ENCODE results near the gene MXD3.
"Not testable (repeated sequence)": the region's sequence is repeated elsewhere in the genome, so short reads cannot be mapped to it uniquely, and the experiment has no call there.

MXD3 gene

DNA sequence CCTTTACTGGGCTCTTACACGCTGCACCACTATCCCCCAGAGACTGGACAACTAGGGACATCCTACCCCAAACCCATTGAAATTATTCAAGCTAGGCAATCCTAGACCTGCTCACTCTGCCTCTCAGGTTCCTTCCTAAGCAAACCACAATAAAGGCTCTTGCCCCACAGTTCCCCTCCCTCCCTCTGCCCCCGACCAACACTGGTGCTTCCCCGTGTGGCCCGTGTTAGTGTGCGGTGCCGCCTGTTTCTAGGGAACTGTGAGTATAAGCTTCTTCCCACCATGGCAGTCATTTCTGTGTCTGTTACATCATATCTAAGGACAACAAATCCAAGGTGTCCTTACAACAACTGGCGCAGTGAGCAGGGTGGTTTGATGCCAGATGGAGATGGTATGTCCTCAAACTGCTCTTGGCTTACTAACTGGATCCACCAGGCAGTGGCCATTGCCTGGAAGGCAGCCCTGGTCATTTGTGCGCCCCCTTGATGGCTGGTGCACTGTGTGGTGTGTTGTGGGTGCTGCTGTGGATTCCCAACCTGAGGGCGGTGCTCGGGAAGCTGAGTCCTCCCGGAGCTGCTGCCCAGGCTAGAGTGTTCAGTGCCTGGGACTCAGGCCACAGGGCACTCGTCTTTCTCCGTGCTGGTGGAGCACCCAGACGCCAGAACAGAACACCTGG, 8.4 kb upstream of the MXD3 start:
- DNase-seq, result no peak

DNA sequence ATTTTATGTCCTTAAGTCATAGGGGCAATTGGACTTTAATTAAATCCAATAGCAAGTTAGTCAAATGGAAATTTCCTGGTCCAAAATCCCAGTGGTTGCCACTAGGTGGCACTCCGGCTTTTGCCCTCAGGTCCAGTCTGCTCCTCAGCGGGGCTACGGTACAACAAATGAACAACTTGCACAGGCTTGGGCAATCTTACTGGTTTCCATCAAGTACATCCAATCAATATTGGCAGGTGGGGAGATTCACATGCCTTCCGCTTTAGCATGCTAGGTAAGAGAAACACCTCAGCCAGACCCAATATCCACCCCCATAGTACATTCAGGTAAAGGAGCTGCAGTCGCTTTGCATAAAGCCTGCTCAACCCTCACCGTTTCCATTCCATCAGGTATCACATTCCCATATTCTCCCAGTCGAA, 6.3 kb upstream of the MXD3 start:
- DNase-seq, result peak; percentile 21 to 26

DNA sequence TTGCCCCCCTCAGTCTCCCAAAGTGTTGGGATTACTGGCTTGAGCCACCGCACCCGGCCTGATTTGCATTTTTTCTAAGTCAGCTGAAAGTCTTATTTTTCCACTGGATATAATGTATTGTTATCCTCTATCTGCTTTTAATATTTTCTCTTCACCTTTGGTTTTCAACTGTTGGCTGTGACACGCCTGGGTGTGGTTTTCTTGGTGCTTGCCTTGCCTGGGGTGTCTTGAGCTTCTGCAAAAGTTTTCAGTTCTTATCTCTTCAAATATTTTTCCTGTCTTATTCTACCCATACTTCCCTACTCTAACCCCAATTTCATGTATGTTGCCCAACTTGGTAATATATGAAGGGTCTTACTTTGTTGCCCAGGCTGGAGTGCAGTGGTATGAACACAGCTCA, 4.3 kb upstream of the MXD3 start:
- DNase-seq, result no peak

DNA sequence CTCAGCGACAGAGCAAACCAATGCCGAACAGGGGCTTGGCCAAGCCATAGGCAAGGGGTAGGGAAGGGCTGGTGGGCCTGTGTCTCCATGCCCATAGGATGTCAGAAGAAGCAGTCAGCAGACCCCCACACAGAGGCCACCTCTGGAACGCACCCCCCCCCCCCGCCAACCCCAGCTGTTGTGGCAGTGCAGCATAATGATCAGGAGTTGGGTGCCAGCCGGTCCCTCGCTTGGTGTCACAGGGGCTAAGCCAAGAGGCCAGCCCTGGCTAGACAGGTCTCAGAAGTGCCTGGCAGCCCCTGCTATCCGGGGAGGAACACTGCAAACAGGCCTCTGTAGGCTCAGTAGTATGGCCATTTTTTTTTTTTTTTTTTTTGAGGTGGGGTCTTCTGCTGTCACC, 3.7 kb upstream of the MXD3 start:
- no peak for DNase-seq

DNA sequence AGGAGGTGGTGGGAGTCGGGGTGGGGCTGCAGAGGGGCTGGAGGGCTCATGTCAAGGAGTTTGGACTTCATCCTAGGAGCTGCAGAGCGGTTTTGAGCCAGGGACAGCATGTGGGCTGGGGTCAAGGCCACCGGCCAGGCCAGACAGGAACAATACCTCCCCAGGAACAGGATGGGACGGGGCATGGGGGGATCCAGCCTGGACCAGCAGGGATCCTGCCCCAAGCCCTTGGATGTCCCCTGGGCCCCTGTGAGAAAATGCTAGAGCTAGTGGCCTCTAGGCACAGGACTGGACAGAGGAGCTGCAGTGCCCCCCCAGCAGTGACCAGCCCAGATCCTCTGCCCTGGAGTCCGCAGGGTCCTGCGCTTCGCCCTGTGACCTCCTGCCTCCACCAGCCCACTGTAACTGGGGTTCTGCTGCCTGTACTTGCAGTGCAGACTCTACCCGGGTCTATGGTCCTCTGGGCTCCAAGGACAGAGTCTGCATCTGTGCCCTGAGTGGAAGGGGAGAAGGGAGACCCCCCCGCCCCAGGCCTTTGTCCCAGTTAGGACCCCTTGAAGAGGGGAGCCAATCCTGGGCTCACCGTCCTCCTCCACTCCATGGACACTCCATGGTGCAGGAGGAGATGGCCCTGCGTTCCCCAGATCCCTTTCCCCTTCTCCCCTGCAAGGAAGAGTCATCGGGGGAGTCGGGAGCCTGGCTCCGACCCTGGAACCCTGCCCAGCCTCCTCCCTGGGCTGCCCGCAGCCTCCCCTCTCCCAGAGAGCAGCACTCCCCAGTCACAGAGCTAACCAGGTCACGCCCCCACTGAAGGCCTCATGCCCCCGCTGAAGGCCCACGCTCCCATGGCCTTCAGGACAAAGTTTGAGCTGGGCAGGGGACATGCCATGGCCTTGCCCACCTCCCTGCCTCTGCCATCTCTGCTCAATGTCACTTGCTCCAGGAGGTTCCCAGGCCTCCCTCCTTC, 3.0 kb upstream of the MXD3 start:
- DNase-seq, result no peak

DNA sequence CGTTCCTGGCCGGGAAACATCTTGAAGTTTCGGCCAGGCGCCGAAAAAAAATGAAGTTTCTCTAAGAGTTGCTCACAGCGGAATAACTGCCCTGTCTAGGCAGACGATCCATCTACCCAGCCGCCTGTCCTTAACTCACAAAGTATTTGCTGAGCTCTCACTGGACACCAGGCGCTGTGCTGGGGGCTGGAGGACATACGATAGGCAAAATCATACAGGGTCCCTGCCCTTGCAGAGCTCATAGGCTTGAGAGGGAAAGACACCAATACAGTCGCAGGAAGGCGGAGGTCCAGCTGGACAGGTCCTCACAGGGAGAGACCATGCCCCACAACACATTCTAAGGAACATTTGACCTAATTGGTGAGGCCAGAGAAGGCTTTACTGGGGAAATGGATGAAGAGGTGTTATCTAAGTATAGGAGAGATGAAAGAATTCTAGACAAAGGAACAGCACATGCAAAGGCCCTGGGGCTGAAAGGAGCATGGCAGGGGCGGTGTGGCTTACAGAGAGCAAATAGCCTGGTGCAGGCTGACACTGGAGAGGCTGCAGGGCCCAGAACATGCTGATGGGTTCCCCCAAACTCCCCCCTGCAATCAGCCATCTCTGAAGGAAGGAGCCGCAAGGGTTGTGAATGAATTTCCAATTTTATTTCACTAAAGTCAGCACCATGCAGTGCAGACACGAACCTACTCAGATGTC, 2.0 kb upstream of the MXD3 start:
- no peak for DNase-seq

DNA sequence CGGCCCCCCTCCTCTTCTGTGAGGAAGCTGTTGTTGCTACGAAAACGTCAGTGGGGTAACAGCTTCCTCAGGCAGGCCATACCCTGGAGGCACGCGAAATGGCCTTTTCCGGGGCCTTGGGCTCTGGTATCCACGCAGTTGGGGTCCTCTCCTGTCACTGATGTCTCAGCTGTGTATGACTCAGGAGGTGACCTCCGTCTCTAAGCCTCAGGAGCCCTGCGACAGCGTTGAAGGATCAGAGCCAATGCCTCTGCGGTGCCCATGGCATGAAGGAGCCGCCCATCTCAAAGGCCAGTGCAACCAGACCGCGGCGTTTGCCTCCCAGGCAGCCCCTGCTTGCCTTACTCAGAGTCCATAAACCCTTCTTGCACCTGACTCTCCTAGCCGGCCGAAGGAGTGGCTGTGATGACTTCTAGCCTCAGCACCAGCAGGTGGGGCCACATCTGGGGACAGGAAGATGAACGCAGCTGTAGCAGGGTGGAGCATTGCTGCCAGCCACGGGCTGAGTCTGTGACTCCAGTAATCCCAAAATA, 1.0 kb upstream of the MXD3 start:
- DNase-seq, result no peak

DNA sequence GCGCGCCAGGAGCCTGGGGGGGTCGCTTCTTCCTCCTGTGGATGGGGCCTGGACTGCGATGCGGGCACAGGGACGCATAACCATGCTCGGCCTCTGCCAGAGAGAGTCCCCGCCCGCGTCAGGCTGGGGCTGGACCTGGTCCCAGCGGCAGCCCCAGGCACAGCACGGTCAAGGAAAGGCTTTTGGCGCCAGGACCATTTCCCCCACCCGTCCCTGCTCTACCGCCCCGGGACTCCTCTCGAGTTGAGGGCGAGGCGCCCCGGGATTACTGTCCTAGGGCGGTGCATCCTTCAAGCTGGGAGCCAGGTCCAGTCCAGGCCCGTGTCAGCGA, 341 bp downstream of the MXD3 start:
- no peak for DNase-seq

DNA sequence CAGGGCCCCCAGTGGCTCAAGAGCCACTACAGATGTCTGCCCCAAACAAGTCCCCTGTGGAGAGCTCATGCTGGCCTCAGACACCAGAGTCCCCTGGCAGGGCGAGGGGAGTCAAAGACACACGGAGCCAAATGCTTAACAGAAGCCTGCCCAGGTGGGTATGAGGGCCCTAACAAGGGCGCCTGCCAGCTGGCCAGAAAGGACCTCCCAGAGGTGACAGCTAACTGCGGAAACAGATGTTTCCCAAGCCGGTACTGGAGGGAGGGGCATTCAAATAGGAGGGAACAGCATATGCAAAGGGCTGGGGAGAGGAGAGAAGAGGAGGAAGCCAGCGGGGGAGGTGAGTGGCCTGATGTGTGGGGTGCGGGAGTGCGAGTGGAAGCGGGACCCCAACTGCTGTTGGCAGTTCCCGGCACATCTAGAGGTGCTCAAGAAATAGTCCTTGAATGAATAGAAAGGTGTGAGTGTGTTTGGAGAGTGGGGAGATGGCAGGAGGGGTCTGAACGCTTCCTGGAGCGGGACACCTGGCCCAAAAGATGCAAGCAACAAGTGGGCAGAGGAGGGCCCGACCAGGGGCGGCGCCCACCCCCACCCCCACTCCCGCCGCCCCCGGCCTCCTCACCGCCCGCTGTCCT, 824 bp downstream of the MXD3 start:
- DNase-seq, result no peak

DNA sequence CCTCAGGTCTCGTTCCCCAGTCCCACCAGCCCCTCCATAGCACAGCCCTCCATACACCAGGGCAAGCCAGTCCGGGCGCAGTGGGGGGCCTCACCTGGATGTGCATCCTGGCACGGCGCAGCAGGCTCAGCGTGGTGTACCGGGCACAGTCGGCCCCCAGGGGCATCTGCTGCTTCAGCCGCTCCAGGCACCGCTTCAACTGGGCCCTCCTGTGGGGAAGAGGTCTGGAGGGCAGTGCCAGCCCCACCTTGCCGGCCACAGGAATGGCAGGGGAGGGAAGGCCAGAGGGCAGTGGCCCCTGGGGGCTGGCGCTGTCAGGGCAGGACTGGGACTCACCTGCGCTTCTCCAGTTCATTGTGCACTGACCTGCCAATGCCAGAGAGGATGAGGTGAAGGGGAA, 1.4 kb downstream of the MXD3 start:
- DNase-seq, result no peak

DNA sequence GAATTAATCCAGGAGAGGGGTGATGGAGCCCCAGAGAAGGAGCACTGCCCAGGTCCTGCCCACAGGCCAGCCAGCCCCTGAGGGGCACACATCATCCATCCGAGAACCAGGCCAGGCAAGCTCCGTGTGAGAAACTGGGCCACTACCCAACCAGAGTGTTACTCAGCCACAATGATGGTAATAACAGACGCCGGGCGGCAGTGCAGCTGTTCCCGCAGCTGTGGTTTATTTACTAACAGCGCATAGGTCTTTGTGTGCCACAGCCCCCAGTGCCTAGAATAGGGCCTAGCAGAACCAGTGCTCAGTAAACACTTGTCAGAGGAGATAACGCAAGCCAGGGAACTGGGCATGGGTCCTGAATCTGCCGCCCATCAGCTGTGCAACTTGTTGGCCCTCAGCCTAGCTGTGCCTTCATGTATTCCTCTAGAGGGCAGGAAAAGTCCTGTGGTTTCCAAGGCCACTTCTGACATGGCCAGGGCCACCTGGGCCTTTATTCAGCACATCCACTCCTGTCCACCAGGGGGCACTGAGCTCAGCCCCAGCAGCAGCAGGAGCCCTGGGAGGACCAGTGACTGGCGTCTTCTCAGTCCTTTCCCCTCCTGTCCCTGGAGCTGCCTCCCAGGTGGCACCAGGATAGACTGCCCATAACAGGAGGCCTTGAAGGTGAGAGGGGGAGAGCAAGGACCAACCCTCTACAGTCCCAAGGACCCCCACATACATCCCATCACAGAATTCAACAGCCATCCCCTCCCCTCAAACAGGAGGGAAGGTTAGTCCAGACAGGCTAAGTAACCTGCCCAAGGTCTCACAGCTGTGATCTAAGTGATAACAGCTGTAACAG, 2.1 kb downstream of the MXD3 start:
- no peak for DNase-seq

DNA sequence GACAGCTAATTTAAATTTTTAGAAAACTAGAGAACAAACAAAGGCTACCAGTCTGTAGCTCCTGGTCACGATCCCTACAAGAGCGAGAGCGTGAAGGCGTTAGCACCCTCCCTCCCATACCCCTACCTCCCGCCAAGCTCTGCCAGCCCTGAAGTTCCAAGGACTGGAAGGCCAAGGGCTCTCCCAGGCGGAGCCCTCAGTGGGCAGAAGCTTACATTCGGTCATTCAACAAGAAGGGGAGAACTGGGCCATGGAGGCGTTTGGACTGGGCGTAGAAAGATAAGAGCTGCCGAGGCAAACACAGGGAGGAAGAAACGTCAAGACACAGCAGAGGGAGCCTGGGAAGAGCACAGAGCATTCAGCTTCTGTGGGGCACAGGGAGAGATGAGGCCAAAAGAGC, 3.0 kb downstream of the MXD3 start:
- DNase-seq, result no peak

DNA sequence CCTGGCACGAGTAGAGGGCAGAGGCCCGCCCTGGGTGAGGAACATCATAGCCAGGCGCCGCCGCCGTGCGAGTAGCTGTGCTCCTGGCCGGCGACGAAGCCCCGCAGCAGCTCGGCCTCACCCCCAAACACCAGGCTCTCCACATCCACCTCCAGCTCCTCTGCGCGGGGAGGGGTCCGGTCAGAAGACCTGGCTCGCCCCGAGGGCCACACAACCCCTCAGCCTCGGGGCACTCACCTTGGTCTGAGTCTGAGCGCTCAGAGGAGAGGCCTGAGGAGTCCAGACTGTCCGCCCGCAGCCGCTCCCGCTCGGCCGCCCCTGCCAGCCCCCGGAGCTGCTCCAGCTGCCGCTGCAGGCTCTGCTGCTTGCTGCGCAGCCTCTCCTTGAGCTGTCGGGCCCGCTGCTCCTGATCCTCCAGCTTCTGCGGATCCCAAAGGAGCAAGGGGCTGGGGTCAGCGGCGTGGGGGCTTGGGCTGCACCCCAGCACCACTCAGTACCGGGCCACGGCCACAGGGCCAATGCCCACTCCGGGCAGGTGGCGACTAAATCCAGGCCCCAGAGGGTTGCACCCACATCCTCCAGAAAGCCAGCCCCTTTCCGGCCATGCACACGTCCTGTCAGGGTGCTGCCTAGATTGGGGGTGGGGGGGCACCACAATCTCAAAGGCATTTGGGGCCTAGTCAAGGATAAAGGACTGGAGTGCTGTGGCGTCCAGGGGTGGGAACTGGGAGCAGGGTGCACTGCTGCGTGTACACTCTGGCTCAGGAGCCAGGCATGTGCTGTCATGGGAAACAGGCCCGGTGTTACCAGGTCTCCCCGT, 3.9 kb downstream of the MXD3 start:
- DNase-seq, result no peak

DNA sequence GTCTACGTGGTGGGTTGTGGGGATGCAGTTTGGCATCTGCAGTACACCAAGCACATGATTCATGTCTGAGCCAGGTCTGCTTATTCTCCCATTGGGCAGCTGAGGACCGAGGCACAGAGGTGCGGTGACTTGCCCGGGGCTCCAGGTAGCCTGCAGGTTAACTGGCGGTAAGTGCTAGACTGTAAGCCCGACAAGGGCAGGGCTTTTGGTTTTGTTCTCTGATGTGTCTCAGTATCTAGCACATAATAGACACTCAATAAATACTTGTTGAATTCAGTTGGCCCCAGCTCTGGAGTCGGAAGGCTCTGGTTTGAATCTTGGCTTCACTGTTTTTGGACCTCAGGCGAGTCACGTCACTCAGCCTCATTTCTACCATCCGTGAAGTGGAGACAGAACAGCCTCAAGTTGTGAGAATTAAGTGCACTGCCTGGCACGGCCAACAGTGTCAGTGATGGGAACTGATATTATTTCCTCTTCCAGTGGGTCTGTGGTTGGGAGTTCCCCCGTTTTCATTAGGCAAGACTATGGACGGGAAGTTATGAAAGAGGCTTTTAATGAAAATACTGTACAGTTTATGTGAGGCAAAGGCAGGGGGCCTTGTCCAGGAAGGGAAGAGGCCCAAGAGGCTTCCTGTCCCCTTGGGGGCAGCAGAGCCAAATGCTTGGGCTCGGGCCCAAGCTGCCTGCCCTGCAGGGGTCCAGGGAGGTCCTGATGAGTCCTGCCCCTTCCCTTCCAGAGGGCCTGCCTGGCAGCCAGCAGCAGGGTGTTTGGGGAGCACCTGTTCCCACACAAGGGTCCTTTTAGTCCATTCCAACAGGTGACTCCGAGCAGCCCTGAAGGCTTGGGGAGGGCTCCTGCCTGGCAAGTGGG, 4.8 kb downstream of the MXD3 start:
- DNase-seq, result no peak

DNA sequence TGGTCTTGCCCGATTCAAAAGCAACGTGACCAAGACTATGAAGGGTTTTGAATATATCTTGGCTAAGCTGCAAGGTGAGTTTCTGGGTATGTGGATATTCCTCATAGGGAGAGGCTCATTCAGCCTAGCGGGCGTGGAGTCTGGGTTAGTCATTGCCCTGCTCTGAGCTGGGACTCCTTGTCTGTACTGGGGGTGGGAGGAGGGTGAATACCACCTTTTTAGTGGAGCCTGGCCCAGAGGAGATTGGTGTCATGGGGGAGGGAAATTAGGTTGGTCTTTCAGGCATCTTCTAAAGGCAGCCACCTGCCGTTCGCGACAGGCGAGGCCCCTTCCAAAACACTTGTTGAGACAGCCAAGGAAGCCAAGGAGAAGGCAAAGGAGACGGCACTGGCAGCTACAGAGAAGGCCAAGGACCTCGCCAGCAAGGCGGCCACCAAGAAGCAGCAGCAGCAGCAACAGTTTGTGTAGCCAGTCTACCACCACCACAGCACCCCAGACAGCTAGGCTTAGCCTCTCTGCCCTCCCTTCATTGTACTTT, 5.5 kb downstream of the MXD3 start:
- DNase-seq, result not testable (repeated sequence)

DNA sequence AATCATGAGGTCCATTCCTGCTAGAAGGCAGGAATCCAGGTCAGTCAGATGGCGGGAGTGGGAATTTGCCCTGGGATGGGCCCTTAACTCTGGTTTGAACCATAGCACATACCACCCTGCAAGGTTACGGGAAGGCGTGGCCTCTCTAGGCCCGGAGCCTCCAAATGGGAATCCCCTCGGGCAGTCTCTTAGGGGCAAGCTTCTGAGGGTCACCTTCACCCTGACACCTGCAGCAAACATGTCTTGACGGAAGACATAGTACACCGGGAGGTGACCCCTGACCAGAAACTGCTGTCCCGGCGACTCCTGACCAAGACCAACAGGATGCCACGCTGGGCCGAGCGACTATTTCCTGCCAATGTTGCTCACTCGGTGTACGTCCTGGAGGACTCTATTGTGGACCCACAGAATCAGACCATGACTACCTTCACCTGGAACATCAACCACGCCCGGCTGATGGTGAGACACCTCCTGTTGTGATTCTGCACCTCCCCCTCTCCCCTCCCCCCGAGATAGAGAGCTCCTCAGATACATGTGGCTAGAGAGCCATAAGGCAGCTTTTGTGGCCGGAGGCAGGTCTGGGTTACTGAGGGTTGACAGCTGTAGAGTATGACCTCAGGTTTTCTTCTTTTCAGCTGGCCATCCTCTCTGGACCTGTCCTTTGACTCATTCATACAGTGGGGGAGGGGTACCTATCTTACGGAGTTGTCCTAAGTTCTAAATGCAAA, 7.1 kb downstream of the MXD3 start:
- no peak for DNase-seq

DNA sequence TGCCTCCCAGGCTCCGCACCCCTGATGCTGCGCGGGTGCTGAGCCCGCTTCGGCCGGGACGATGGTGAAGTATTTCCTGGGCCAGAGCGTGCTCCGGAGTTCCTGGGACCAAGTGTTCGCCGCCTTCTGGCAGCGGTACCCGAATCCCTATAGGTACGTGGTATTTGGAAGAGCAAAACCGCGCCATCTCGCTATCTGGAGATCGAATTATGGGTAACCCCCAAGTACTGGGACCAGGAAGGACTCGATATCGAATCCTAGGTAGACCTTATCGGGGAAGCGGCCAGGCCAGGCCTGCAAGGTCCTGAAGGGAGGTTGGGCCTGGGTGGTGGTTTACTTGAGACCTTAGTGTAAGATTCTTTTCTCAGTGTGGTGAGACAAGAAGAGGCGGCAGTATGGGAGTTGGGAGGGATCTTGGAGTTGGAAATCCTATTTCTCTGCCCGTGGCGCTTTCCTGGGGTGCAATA, 7.7 kb downstream of the MXD3 start:
- DNase-seq, result no peak

DNA sequence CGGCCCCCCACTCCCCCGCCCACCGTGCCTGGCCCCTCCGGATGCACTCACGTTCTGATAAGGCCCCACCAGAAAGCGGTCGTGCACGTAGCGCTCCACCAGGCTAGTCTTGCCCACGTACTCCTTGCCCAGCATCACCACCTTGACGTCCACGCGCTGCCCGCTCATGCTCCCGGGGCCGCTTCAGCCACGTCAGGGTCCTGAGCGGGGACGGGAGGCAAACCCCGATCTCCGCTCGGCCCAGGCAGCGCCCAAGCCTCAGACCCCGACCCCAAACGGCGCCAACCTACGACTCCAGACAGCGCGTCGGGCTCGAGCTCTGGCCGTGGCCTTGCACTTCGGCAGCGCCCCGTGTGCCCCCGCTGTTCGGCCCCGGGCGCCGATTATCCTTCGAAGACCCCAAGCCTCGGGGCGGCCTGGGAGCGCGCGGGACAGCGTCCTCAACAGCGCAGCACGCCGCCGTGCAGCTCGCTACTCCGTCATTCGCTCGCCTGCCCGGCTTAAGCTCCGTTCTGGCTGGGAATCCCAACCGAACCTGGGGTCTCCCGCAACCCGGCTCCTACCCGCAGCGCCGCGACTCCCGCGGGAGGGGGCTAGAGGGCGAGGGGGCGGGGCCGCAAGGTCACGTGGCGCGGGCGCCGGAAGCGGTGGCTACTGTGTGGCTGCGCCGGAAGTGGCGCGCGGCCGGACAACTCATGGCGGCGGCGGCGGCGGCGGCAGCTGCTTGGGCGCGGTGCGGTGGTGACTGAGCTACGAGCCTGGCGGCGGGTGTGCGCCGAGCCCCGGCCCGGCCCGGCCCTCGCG, 8.4 kb downstream of the MXD3 start, which contains the start of the genes PRELID1 and RAB24:
PRELID1 (plus strand) TSS at position 679 of the 804 bp plus-strand sequence. CDS start 187 bp downstream, outside the sequence.
RAB24 (minus strand) TSS at position 599 of the 804 bp plus-strand sequence; CDS start at position 168, 431 bp downstream.
- DNase-seq, result peak; percentile 64 to 83
